Ovary (tissue), 3 donors: ENCODE data around the gene HORMAD2.

Experiments
- EP300 ChIP-seq: sonication (generic); formaldehyde crosslinking; IDR thresholded peaks from one replicate; pipeline ENCODE4 v1.6.1; 2017; ENCODE audit warnings: antibody characterized with exemption
- POLR2A ChIP-seq: fragments of 450-650 bp; IDR thresholded peaks from one replicate; pipeline ENCODE4 v1.6.1; 2017; ENCODE audit warnings: antibody characterized with exemption, mild to moderate bottlenecking, moderate library complexity
- TF ChIP-seq, protein P1 (sequence below), 3 donors: fragments of 450-650 bp in 2 of 3; fragments of 200-600 bp in 1 of 3; IDR thresholded peaks; one replicate each; pipeline versions ENCODE4 v1.5.1 to v1.8.0; 2016 to 2022; ENCODE audit warnings: antibody characterized with exemption in 3 of 3, mild to moderate bottlenecking in 1 of 3
- donor health status: DM: no; HTN: no; CAD: no.

DNA sequence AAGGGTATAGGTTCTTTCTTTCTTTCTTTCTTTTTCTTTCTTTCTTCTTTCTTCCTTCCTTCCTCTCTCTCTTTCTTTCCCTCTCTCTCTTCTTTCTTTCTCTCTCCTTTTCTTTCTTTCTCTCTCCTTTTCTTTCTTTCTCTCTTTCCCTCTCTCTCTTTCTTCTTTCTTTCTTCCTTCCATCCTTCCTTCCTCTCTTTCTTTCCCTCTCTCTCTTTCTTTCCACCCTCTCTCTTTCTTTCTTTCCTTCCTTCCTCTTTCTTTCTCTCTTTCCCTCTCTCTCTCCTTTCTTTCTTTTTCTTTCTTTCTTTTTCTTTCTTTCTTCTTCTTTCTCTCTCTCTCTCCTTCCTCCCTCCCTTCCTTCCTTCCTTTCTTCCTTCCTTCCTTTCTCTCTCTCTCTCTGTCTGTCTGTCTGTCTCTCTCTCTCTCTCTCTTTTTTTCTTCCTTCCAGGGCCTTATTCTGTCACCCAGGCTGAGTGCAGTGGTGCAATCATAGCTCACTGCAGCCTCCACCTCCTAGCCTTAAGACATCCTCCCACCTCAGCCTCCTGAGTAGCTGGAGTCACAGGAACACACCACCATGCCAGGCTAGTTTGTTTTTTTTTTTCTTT, 139.5 kb downstream of the HORMAD2 start:
- TF ChIP-seq EP300: no peak
- no peak for TF ChIP-seq POLR2A
- TF ChIP-seq, protein P1, sequence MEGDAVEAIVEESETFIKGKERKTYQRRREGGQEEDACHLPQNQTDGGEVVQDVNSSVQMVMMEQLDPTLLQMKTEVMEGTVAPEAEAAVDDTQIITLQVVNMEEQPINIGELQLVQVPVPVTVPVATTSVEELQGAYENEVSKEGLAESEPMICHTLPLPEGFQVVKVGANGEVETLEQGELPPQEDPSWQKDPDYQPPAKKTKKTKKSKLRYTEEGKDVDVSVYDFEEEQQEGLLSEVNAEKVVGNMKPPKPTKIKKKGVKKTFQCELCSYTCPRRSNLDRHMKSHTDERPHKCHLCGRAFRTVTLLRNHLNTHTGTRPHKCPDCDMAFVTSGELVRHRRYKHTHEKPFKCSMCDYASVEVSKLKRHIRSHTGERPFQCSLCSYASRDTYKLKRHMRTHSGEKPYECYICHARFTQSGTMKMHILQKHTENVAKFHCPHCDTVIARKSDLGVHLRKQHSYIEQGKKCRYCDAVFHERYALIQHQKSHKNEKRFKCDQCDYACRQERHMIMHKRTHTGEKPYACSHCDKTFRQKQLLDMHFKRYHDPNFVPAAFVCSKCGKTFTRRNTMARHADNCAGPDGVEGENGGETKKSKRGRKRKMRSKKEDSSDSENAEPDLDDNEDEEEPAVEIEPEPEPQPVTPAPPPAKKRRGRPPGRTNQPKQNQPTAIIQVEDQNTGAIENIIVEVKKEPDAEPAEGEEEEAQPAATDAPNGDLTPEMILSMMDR (IDR thresholded peaks at IDR 0.05): no peak
